ENCODE data around the gene BLID. TPM values are rescaled to one million over a fixed set of nuclear protein-coding genes. Genes with fewer than 3 reads are reported as not detected.

The BLID gene
- total RNA-seq, 1 experiment from 2014 or later: not detected

GRCh38 chr11:122104341-122104740 is 11.7 kb downstream of the BLID start:
- intact Hi-C loops (cut with micrococcal nuclease; ENCODE audit: unreplicated experiment): loop anchor here (5.0 kb wide), 1 partner anchor 447 kb away; no protein-coding TSS in a partner anchor
- Mint-ChIP-seq H3K27me3 (ENCODE audit: unreplicated experiment) (peaks cover 14% of the 10 kb centered on the region), H3K27ac (ENCODE audit: unreplicated experiment) (no peak overlapping the region), H3K9me3 (ENCODE audit: low read depth, unreplicated experiment) (no peaks in the 10 kb centered on the region), H3K4me3 (ENCODE audit: low read depth, unreplicated experiment) (no peak overlapping the region), H3K36me3 (ENCODE audit: insufficient read depth, unreplicated experiment) (no peaks in the 10 kb centered on the region), H3K4me1 (ENCODE audit: low read depth, unreplicated experiment) (peaks cover 6% of the 10 kb centered on the region)
- no TSS peak for BruUV-seq (replicated peaks)
- no peak for DNase-seq
- CTCF ChIA-PET: no interaction called here
- no peak for TF ChIP-seq CTCF (IDR thresholded peaks at IDR 0.05; ENCODE audit: unreplicated experiment)

GRCh38 chr11:122103726-122104125 is 12.3 kb downstream of the BLID start:
- no peak for TF ChIP-seq CTCF (IDR thresholded peaks at IDR 0.05; ENCODE audit: unreplicated experiment)
- BruUV-seq (replicated peaks): no TSS peak
- H3K27me3 Mint-ChIP-seq (ENCODE audit: unreplicated experiment): peaks cover 8% of the 10 kb centered on the region
- H3K9me3 Mint-ChIP-seq (ENCODE audit: low read depth, unreplicated experiment): no peaks in the 10 kb centered on the region
- CTCF ChIA-PET: interaction anchor here (0.7 kb wide), 1 partner anchor 47 kb away, joined by 3 read pairs; no protein-coding TSS in a partner anchor
- DNase-seq: no peak
- intact Hi-C loops (cut with micrococcal nuclease; ENCODE audit: unreplicated experiment): loop anchor here (5.0 kb wide), 1 partner anchor 446 kb away; no protein-coding TSS in a partner anchor
- H3K27ac Mint-ChIP-seq (ENCODE audit: unreplicated experiment): no peak overlapping the region
- no peak overlapping the region for H3K4me3 Mint-ChIP-seq (ENCODE audit: low read depth, unreplicated experiment)
- peaks cover 6% of the 10 kb centered on the region for H3K4me1 Mint-ChIP-seq (ENCODE audit: low read depth, unreplicated experiment)
- no peaks in the 10 kb centered on the region for H3K36me3 Mint-ChIP-seq (ENCODE audit: insufficient read depth, unreplicated experiment)

GRCh38 chr11:122103321-122103720 is 12.7 kb downstream of the BLID start:
- no peak for DNase-seq
- Mint-ChIP-seq H3K27me3 (ENCODE audit: unreplicated experiment) (peaks cover 5% of the 10 kb centered on the region), H3K4me3 (ENCODE audit: low read depth, unreplicated experiment) (no peak overlapping the region), H3K27ac (ENCODE audit: unreplicated experiment) (no peak overlapping the region), H3K9me3 (ENCODE audit: low read depth, unreplicated experiment) (no peaks in the 10 kb centered on the region), H3K36me3 (ENCODE audit: insufficient read depth, unreplicated experiment) (no peaks in the 10 kb centered on the region), H3K4me1 (ENCODE audit: low read depth, unreplicated experiment) (peaks cover 6% of the 10 kb centered on the region)
- BruUV-seq (replicated peaks): no TSS peak
- TF ChIP-seq CTCF (IDR thresholded peaks at IDR 0.05; ENCODE audit: unreplicated experiment): no peak
- intact Hi-C loops (cut with micrococcal nuclease; ENCODE audit: unreplicated experiment): loop anchor here (5.0 kb wide), 1 partner anchor 446 kb away; no protein-coding TSS in a partner anchor
- CTCF ChIA-PET: interaction anchor here (0.7 kb wide), 1 partner anchor 48 kb away, joined by 3 read pairs; no protein-coding TSS in a partner anchor

- peaks cover 10% of the 10 kb centered on the region for H3K27me3 Mint-ChIP-seq (ENCODE audit: unreplicated experiment)
- intact Hi-C loops (cut with micrococcal nuclease; ENCODE audit: unreplicated experiment): loop anchor here (5.0 kb wide), 1 partner anchor 445 kb away; no protein-coding TSS in a partner anchor
- H3K9me3 Mint-ChIP-seq (ENCODE audit: low read depth, unreplicated experiment): no peaks in the 10 kb centered on the region
- CTCF ChIA-PET: no interaction called here
- no TSS peak for BruUV-seq (replicated peaks)
- peaks cover 6% of the 10 kb centered on the region for H3K4me1 Mint-ChIP-seq (ENCODE audit: low read depth, unreplicated experiment)
- H3K4me3 Mint-ChIP-seq (ENCODE audit: low read depth, unreplicated experiment): no peak overlapping the region
- no peak for TF ChIP-seq CTCF (IDR thresholded peaks at IDR 0.05; ENCODE audit: unreplicated experiment)
- no peak overlapping the region for H3K27ac Mint-ChIP-seq (ENCODE audit: unreplicated experiment)
- no peak for DNase-seq
- H3K36me3 Mint-ChIP-seq (ENCODE audit: insufficient read depth, unreplicated experiment): no peaks in the 10 kb centered on the region
Measured at GRCh38 chr11:122102426-122102825, 13.6 kb downstream of the BLID start.

All from Calu3 (cell line).